ENCODE measurements around the gene CTNNBL1.

- TF ChIP-seq EZH2 (IDR thresholded peaks at IDR 0.05; ENCODE audit: insufficient read depth, low read length) (no peak), CTCF (IDR thresholded peaks at IDR 0.05; ENCODE audit: insufficient read depth, low read depth, low read length) (no peak)
These were observed 34.3 kb downstream of the CTNNBL1 start for GRCh38 chr20:37727957-37728634.
